Measurements from ENCODE around the gene SMPD1.
A peak's percentile ranks its signal among the peaks of the same experiment; 100 is the strongest.

SMPD1 gene

DNA sequence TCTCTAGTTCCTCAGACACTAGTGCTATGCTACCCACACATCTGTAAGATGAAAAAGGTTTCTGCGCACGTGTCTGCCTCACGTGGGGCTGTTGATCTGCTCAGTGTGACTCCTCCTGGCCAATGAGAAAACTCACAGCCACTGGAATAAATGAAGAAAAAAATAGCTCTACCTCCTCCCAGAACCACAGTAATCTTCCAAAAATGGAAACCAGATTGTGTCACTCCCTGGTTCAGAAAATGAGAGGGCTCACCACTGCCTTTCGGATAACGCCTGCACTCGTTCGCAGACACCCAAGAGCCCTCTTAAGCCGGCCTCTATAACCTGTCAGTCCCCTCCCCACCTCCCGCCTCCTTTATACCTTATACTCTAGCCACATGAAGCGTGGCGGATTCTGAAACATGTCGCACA, 23.5 kb downstream of the SMPD1 start:
- no peak for DNase-seq (ENCODE audit: low read depth in 1 of 2, low spot score in 1 of 2)

GRCh38 chr11:6414874-6415328, 24.6 kb downstream of the SMPD1 start:
- DNase-seq (ENCODE audit: low read depth in 1 of 2, low spot score in 1 of 2) = no peak

DNA sequence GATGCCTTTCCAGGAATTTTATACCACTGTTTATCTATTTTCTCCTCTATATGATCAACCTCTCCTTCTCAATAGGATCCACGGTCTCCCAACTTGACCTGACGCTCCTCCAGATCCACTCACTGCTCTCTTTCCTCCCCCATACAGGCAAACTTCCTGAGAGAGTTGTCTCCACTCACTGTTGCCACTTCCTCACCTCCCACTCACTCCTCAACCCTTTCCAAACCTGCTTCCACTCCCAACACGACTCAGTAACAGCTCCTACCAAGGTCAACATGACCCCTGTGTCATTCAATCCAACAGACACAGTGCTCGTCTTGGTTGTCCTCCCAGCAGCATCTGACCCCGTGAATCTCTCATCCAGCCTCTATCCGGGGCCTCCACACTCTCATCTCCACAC, 25.5 kb downstream of the SMPD1 start:
- no peak for DNase-seq (ENCODE audit: low read depth in 1 of 2, low spot score in 1 of 2)

- no peak for DNase-seq (ENCODE audit: low read depth in 1 of 2, low spot score in 1 of 2)
These were observed 27.8 kb downstream of the SMPD1 start for GRCh38 chr11:6417907-6418556.

DNA sequence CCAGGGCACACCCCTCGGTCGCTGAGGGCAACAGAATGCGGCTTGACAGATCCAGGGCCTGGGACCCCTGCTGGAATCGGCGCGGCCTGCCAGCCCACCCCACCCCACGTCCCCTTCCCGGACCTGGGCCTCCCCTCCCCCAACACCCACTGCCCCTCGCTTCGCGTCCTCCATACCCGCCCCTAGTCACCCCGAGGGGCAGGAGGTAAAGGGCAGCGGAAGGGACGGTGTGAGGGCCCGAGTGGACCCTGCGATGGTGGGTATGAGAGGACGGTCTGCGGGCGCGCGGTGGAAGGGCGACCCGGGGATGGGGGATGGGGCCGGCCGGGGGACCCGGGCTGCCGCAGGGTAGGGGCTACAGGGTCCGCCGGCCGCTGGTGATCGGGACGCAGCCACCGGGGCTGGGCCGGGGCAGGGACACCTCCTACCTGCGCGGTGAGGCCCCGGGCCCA, 28.3 kb downstream of the SMPD1 start:
- no peak for DNase-seq (ENCODE audit: low read depth in 1 of 2, low spot score in 1 of 2)

- peak; percentile 50 to 66 for DNase-seq (ENCODE audit: low read depth in 1 of 2, low spot score in 1 of 2)
These were observed 28.8 kb downstream of the SMPD1 start, which contains the start of gene APBB1 for GRCh38 chr11:6419009-6419631. TSS of gene APBB1 (minus strand) at chr11:6419094. CDS start at chr11:6411347, 7,747 bp downstream.

- DNase-seq (ENCODE audit: low read depth in 1 of 2, low spot score in 1 of 2) = no peak
These were observed 30.4 kb downstream of the SMPD1 start for GRCh38 chr11:6420677-6421076.

DNA sequence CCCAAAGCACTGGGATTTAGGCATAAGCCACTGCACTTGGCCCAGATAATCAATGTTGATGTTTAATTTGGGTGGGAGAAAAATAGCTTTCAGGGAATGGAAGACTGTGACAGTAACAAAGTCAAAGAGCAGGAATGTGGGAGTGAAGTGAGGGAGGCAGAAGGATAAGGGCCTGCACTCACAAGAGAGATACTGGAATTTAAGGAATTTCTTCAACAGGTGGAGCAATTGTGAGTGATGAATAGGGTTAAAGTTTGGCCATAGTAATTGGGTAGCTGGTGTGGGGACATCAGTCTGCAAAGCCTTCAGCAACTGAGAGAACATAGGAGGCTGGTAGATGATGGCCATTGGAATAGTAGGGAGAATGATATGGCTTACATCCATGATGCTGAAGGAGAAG, 37.2 kb downstream of the SMPD1 start:
- DNase-seq (ENCODE audit: low read depth in 1 of 2, low spot score in 1 of 2) = no peak

GRCh38 chr11:6431861-6432260, 41.6 kb downstream of the SMPD1 start:
- no peak for DNase-seq (ENCODE audit: low read depth in 1 of 2, low spot score in 1 of 2)

- no peak for DNase-seq (ENCODE audit: low read depth in 1 of 2, low spot score in 1 of 2)
These were observed 43.9 kb downstream of the SMPD1 start for GRCh38 chr11:6433998-6434660.

GRCh38 chr11:6437423-6437822, 47.1 kb downstream of the SMPD1 start:
- no peak for DNase-seq (ENCODE audit: low read depth in 1 of 2, low spot score in 1 of 2)

- no peak for DNase-seq (ENCODE audit: low read depth in 1 of 2, low spot score in 1 of 2)
These were observed 47.7 kb downstream of the SMPD1 start for GRCh38 chr11:6437993-6438392.

DNA sequence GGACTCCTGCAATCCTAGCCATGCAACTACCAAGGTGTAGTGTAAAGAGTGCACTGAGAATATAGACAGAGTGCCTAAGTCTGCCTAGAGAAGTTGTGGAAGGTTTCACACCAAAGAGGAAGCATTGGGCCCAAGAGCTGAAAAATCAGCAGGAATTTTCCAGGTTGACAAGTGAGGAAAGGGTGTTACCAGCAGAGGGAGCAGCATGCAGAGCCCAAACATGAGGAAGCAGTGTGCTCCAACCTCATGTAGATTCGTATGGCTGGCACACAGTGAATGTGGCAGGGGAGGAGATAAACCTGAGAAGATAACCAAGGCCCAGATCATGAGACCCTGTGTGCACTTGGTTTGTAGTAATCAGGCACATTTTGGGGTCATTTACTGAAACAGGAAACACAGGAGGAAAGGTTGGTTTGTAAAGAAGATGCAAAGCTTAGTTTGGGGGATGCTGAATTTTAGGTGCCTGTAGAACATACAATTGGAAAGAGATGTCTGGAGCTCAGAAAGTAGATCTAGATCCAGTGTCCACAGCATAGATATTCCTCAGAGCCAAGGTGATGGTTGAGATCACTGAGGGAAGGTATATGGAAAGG, 48.8 kb downstream of the SMPD1 start:
- no peak for DNase-seq (ENCODE audit: low read depth in 1 of 2, low spot score in 1 of 2)

- no peak for DNase-seq (ENCODE audit: low read depth in 1 of 2, low spot score in 1 of 2)
These were observed 50.7 kb downstream of the SMPD1 start, which contains the start of gene HPX for GRCh38 chr11:6440906-6441358. TSS of gene HPX (minus strand) at chr11:6440987. CDS start at chr11:6440963, 24 bp downstream.

DNA sequence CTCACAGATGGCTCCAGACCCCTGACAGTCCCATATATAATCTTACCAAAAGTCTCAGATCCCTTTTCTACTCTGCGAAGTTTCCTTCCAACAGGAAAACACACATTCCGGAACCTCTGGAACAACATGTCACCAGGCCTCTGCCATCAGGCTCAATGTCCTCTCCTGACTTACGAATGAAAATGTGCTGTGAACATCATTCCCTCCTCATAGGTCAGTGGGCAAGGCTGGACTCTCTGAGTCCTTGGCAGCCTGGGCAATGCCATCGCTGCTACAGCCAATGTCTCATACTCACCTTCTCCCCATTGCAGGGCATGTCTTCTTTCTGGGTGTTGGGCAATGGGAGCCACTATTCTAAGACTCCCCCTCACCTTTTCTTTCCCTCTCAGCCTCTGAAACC, 52.2 kb downstream of the SMPD1 start:
- DNase-seq (ENCODE audit: low read depth in 1 of 2, low spot score in 1 of 2) = no peak

DNA sequence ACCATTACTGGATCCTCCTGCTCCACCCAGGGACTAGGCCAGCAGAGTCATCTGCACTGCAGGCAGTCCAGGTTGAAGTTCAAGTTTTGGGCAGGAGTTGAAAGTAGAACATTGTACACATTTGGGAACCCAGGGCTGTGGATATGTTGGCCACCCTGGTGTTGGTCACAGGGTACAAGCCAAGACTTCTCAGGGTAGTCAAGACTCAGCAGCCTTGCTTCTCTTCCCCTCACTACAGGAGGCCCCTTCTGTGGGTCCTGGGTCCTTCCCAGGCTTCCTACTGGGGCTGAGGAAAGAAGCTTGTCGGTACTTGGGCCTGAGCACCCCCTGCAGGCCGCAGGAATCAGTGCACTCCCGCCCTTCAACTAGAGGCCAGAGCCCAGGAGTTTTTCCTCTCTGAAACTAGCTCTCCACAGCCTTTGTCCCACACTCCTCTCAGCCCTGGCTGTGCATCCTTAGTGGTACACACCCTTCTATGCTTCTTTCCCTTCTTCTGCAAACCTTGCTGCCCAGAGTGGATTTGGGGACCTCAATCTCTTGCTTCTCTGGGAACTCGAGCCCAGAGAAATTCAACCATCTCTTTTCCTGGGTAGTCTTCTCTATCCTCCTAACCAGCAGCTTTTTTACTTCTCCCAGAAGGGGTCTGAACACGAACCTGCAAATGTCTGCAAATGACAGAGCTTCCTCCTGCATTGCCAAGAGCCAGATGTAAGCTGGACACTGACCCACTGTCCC, 53.2 kb downstream of the SMPD1 start:
- DNase-seq (ENCODE audit: low read depth in 1 of 2, low spot score in 1 of 2) = peak in 1 of 2 donors; percentile 9
